H9 (cell line): Measurements from ENCODE around the gene STYXL1. TPM values are rescaled to one million over a fixed set of nuclear protein-coding genes. Genes with fewer than 3 reads are reported as not detected.

Source experiments
- DNase-seq: peaks from one replicate; pipeline ENCODE4 v3.0.0-alpha.2; 2017
- H2AFZ ChIP-seq: one replicate; pipeline ENCODE4 v1.6.1; 2013; ENCODE audit warnings: mild to moderate bottlenecking, low read length, control low read depth, moderate library complexity
- H2AK5ac ChIP-seq: 2 replicates; pipeline ENCODE4 v1.6.1; 2013; ENCODE audit warnings: low read length, control low read depth, mixed read lengths; ENCODE audit not compliant: insufficient read length
- H2BK120ac ChIP-seq: one replicate; pipeline ENCODE4 v1.6.1; 2013; ENCODE audit warnings: low read depth, mild to moderate bottlenecking, low read length, control low read depth, inconsistent platforms; ENCODE audit not compliant: poor library complexity, severe bottlenecking
- H2BK12ac ChIP-seq: 2 replicates; pipeline ENCODE4 v1.6.1; 2013; ENCODE audit warnings: low read length, control low read depth, mixed read lengths, low read depth; ENCODE audit not compliant: insufficient read length
- H2BK15ac ChIP-seq: 2 replicates; pipeline ENCODE4 v1.6.1; 2013; ENCODE audit warnings: low read depth, low read length, control low read depth
- H2BK20ac ChIP-seq: one replicate; pipeline ENCODE4 v1.6.1; 2013; ENCODE audit warnings: low read depth, mild to moderate bottlenecking, low read length, control low read depth, inconsistent platforms; ENCODE audit not compliant: poor library complexity, severe bottlenecking
- H2BK5ac ChIP-seq: 2 replicates; pipeline ENCODE4 v1.6.1; 2013; ENCODE audit warnings: low read length, control low read depth, mixed read lengths; ENCODE audit not compliant: insufficient read length
- H3K14ac ChIP-seq: 2 replicates; pipeline ENCODE4 v1.6.1; 2013; ENCODE audit warnings: low read length, control low read depth; ENCODE audit not compliant: insufficient read depth
- H3K18ac ChIP-seq: 2 replicates; pipeline ENCODE4 v1.6.1; 2013; ENCODE audit warnings: low read depth, mild to moderate bottlenecking, mixed read lengths, low read length, control low read depth; ENCODE audit not compliant: insufficient read length
- H3K23ac ChIP-seq: 2 replicates; pipeline ENCODE4 v1.6.1; 2013; ENCODE audit warnings: low read length, control low read depth, mixed read lengths, low read depth; ENCODE audit not compliant: insufficient read length
- H3K23me2 ChIP-seq: 2 replicates; pipeline ENCODE4 v1.6.1; 2013; ENCODE audit warnings: low read depth, mild to moderate bottlenecking, mixed read lengths, low read length, control low read depth; ENCODE audit not compliant: insufficient read length, poor library complexity, severe bottlenecking
- H3K27ac ChIP-seq: 2 replicates; pipeline ENCODE4 v1.5.1; 2013; ENCODE audit warnings: low read length, control low read depth, mixed read lengths, low read depth; ENCODE audit not compliant: insufficient read length
- H3K27me3 ChIP-seq: 2 replicates; pipeline ENCODE4 v1.6.1; 2013; ENCODE audit warnings: low read length, control low read depth, inconsistent platforms; ENCODE audit not compliant: insufficient read depth
- H3K4ac ChIP-seq: 2 replicates; pipeline ENCODE4 v1.6.1; 2013; ENCODE audit warnings: low read depth, mild to moderate bottlenecking, control low read depth, inconsistent platforms, low read length, moderate library complexity
- H3K4me1 ChIP-seq: 2 replicates; pipeline ENCODE4 v1.6.1; 2013; ENCODE audit warnings: low read length, control low read depth, inconsistent platforms; ENCODE audit not compliant: insufficient read depth
- H3K4me2 ChIP-seq: 2 replicates; pipeline ENCODE4 v1.6.1; 2013; ENCODE audit warnings: low read length, control low read depth, mixed read lengths; ENCODE audit not compliant: insufficient read length, insufficient read depth
- H3K56ac ChIP-seq: 2 replicates; pipeline ENCODE4 v1.6.1; 2013; ENCODE audit warnings: low read depth, mild to moderate bottlenecking, mixed read lengths, low read length, control low read depth; ENCODE audit not compliant: insufficient read length
- H3K79me1 ChIP-seq: 2 replicates; pipeline ENCODE4 v1.6.1; 2013; ENCODE audit warnings: low read depth, mild to moderate bottlenecking, moderate library complexity, low read length, control low read depth, inconsistent platforms; ENCODE audit not compliant: insufficient read depth, poor library complexity, severe bottlenecking
- H3K79me2 ChIP-seq: 2 replicates; pipeline ENCODE4 v1.6.1; 2013; ENCODE audit warnings: low read length, control low read depth, inconsistent platforms; ENCODE audit not compliant: insufficient read depth
- H3K9ac ChIP-seq: 2 replicates; pipeline ENCODE4 v1.6.1; 2013; ENCODE audit warnings: low read length, control low read depth, mixed read lengths; ENCODE audit not compliant: insufficient read length; ENCODE audit errors: extremely low read depth
- H3K9me3 ChIP-seq: one replicate; pipeline ENCODE4 v1.6.1; 2013; ENCODE audit warnings: low read depth, low read length, inconsistent platforms; ENCODE audit not compliant: control insufficient read depth
- H3T11ph ChIP-seq: one replicate; pipeline ENCODE4 v1.6.1; 2013; ENCODE audit warnings: mild to moderate bottlenecking, low read length, control low read depth, inconsistent platforms
- H4K20me1 ChIP-seq: one replicate; pipeline ENCODE4 v1.6.1; 2013; ENCODE audit not compliant: control insufficient read depth, insufficient read length, insufficient read depth
- H4K5ac ChIP-seq: 2 replicates; pipeline ENCODE4 v1.6.1; 2013; ENCODE audit warnings: low read depth, mild to moderate bottlenecking, mixed read lengths, low read length, control low read depth; ENCODE audit not compliant: insufficient read length
- H4K8ac ChIP-seq: replicated peaks from 2 replicates; pipeline ENCODE4 v1.6.1; 2013; ENCODE audit warnings: low read length, control low read depth, mixed read lengths, low read depth; ENCODE audit not compliant: insufficient read length
- H4K91ac ChIP-seq: 2 replicates; pipeline ENCODE4 v1.6.1; 2013; ENCODE audit warnings: low read depth, mild to moderate bottlenecking, moderate library complexity, mixed read lengths, low read length, control low read depth; ENCODE audit not compliant: insufficient read length
- H3K27ac Mint-ChIP-seq, 3 experiments: 2 replicates in 2 of 3; 3 replicates in 1 of 3; pipeline ENCODE4 v1.8.0; 2020 to 2021; ENCODE audit warnings: mixed read lengths in 3 of 3, mild to moderate bottlenecking in 1 of 3, moderate library complexity in 1 of 3
- H3K27me3 Mint-ChIP-seq: 2 replicates; pipeline ENCODE4 v1.8.0; 2021; ENCODE audit warnings: low read depth, mild to moderate bottlenecking, moderate library complexity, mixed read lengths
- H3K36me3 Mint-ChIP-seq, 3 experiments: 2 replicates in 2 of 3; 3 replicates in 1 of 3; pipeline ENCODE4 v1.8.0; 2020 to 2021; ENCODE audit warnings: low read depth in 3 of 3, mixed read lengths in 3 of 3; ENCODE audit not compliant: insufficient read depth in 1 of 3
- H3K4me1 Mint-ChIP-seq, 2 experiments: 2 replicates each; pipeline ENCODE4 v1.8.0; 2020; ENCODE audit warnings: mixed read lengths in 2 of 2
- H3K4me3 Mint-ChIP-seq, 2 experiments: 2 replicates in 1 of 2; 3 replicates in 1 of 2; pipeline ENCODE4 v1.8.0; 2020 to 2021; ENCODE audit warnings: mild to moderate bottlenecking in 2 of 2, mixed read lengths in 2 of 2, moderate library complexity in 1 of 2
- H3K9me3 Mint-ChIP-seq, 2 experiments: 2 replicates in 1 of 2; 3 replicates in 1 of 2; pipeline ENCODE4 v1.8.0; 2020; ENCODE audit warnings: mild to moderate bottlenecking in 2 of 2, mixed read lengths in 2 of 2, moderate library complexity in 1 of 2
- CTCF ChIP-seq: fragments of 200-600 bp; sonication (generic); conservative IDR thresholded peaks from 3 replicates; pipeline ENCODE4 v1.8.0; 2021; ENCODE audit warnings: antibody characterized with exemption, mild to moderate bottlenecking
- WGBS: extraction: QIAGEN DNeasy Blood & Tissue Kit; methylation state at CpG from one replicate; pipeline ENCODE4 v1.1.7; 2013; ENCODE audit warnings: missing lambda C conversion rate, low lambda C conversion rate, mixed read lengths; ENCODE audit not compliant: insufficient read length; ENCODE audit errors: extremely low coverage; 5-methylcytosine and 5-hydroxymethylcytosine counted together
- total RNA-seq: library from RNA; stranded (reverse); gene quantifications from 2 replicates; pipeline ENCODE4 v1.2.1, GENCODE V29; 2021

Gene STYXL1
- total RNA-seq, 1 experiment from 2014 or later, result 38.7 TPM

GRCh38 chr7:75979759-75980429 lies 67.9 kb downstream of the STYXL1 start:
- no peak overlapping the region for H4K91ac ChIP-seq
- H4K8ac ChIP-seq, result no peak overlapping the region
- Mint-ChIP-seq H3K4me1 (no peaks in the 10 kb centered on the region), H3K27ac (peak overlapping the region; percentile 36 to 89 (median 86); a peak in 6 of 7 replicates), H3K4me3 (no peak overlapping the region), H3K36me3 (peaks cover 14 to 30% (median 29%) of the 10 kb centered on the region in 3 experiments), H3K9me3 (no peaks in the 10 kb centered on the region), H3K27me3 (peaks cover 1% of the 10 kb centered on the region; the same call in 1 of the 2 replicates)
- no peak overlapping the region for H2BK15ac ChIP-seq
- TF ChIP-seq CTCF, result no peak
- no peaks in the 10 kb centered on the region for H3K4me1 ChIP-seq
- H3K79me1 ChIP-seq, result no peaks in the 10 kb centered on the region
- no peak overlapping the region for H3K4me2 ChIP-seq
- H4K5ac ChIP-seq, result no peak overlapping the region
- H2BK20ac ChIP-seq, result no peak overlapping the region
- no peak overlapping the region for H3K4ac ChIP-seq
- H3K23me2 ChIP-seq, result no peaks in the 10 kb centered on the region
- no peaks in the 10 kb centered on the region for H3K27me3 ChIP-seq
- no peak overlapping the region for H3K9ac ChIP-seq
- H2BK12ac ChIP-seq, result no peak overlapping the region
- no peak overlapping the region for H3K23ac ChIP-seq
- no peak overlapping the region for H3K14ac ChIP-seq
- H3K56ac ChIP-seq, result no peak overlapping the region
- no peak overlapping the region for H3K27ac ChIP-seq
- H3K18ac ChIP-seq, result no peak overlapping the region
- no peak overlapping the region for H2AFZ ChIP-seq
- DNase-seq, result no peak
- H2BK120ac ChIP-seq, result no peak overlapping the region
- H4K20me1 ChIP-seq, result no peaks in the 10 kb centered on the region
- H3T11ph ChIP-seq, result no peak overlapping the region
- H3K79me2 ChIP-seq, result no peaks in the 10 kb centered on the region
- WGBS, result no CpG with 5 or more reads among the region's 22 CpGs
- H2AK5ac ChIP-seq, result no peak overlapping the region
- no peaks in the 10 kb centered on the region for H3K9me3 ChIP-seq
- H2BK5ac ChIP-seq, result no peak overlapping the region
